Activated T-helper 1 cell treated with Interleukin-2 at 50 U/mL for 16 hours (primary cell): ENCODE data around the gene SCO2.

Experiments
- DNase-seq: peaks from one replicate; pipeline ENCODE4 v3.0.0-alpha.2; 2020; ENCODE audit warnings: low read depth

SCO2 gene

GRCh38 chr22:50498322-50498890, 27.0 kb downstream of the SCO2 start:
- peak; percentile 41 for DNase-seq

DNA sequence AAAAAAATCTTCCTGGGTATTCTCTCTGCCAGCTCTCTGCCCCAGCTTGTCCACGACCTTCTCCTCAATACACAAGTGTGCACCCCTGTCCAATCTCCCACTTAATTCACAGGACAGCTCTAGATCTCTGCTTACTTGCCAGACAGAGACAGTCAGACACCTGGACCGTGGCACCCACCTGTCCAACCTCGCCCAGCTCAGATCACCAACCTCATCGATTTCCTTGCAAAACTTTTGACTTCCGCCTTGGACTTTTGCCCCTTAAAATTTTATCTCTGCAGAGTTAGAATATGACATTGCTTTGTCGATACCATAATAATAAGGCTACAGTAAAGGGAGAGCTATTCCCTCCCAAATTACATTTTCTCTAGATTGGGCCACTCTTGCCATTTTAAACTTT, 28.3 kb downstream of the SCO2 start:
- no peak for DNase-seq

DNA sequence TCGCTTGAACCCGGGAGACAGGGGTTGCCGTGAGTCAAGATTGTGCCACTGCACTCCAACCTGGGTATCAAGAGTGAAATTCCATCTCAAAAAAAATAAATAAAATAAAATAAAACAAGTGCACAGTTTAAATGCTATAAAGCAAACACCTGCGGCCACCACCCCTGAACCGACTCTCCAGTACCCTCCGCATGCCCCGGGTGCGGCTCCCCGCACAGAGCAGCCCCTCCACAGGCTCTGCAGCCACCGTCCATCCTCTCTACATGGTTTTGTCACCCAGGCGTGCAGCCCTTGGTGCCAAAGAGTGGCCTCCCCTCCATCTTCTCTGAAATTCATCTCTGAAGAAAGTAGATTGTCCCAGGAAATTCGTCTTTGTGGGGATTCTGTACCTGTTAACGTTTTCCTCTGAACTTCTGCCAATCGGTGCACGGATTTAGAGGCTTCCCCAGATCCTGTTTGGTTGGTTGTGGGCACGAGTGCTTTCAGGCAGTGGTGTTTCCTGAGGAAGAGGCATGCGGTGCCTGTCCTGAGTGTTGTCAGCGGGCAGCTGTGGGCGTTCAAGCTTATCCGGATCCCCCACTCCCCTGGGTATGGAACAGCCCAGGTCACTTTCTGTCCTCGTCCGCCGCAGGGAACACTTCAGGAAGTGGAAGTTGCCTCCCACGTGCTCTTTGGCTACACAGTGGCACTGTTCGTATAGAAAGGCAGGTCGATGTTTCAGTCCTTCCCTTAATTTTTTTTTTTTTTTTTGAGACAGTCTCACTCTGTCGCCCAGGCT, 34.7 kb downstream of the SCO2 start:
- no peak for DNase-seq

- no peak for DNase-seq
Measured at GRCh38 chr22:50489363-50490243, 35.8 kb downstream of the SCO2 start.

DNA sequence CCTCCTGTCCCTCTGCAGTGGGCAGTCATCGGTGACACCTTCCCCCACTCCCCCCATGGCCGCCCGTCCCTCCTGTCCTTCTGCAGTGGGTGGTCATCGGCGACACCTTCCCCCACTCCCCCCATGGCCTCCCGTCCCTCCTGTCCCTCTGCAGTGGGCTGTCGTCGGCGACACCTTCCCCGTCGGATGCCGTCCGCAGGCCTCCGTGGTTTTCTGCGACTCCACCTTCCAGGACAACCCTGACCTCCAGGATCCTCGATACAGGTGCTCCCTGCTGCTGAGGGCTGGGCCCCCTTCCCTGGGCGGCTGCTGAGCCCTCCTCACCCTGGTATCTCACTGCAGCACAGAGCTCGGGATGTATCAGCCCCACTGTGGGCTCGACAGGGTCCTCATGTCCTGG, 36.5 kb downstream of the SCO2 start:
- no peak for DNase-seq

DNA sequence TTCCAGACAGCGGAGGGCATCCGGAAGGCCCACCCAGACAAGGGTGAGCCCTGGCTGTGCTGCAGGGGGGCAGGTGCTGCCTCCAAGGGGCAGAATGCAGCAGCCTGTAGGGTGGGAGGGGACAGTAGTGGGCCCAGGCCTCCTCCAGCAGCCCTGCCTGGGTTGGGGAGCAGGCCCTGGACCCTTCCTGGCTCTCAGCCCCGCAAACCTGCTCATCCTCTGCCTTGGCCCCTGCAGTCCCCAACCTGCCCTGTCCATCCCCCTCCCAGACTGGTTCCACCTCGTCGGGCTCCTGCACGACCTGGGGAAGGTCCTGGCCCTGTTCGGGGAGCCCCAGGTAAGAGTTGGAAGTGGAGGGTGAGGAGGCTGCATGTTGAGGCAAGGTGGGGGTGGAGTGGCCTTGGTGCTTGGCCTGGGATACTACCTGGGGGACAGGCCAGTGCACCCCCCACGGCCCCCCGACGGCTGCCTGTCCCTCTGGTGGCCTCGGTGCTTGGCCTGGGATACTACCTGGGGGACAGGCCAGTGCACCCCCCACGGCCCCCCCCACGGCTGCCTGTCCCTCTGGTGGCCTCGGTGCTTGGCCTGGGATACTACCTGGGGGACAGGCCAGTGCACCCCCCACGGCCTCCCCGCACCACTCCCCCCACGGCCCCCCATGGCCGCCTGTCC, 37.3 kb downstream of the SCO2 start:
- no peak for DNase-seq

DNA sequence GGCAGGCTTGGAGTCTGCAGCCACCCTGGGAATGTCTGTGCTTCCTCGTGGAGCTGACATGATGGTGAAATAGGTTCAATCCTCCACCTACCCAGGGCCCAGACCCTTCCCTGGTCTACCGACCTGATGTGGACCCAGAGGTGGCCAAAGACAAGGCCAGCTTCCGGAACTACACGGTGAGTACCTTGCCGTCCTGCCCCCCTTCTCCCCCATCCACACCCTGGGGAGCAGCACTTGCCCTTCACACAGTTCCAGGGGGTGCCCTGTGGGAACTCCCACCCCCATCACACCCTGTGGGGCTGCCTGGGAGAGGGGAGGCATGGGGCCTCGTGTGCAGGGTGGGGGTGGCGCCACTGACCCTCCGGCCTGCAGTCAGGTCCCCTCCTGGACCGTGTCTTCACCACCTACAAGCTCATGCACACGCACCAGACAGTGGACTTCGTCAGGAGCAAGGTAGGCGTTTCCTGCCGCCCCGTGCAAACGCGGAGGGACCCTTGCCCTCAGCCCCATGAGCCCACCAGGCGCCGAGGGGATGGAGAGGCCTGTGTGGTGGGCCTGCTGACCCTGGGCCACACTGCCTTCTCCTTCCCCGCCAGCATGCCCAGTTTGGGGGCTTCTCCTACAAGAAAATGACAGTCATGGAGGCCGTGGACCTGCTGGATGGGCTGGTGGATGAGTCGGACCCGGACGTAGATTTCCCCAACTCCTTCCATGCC, 38.0 kb downstream of the SCO2 start:
- DNase-seq, result no peak

GRCh38 chr22:50486561-50487289, 38.7 kb downstream of the SCO2 start, which contains the start of gene MIOX:
Gene MIOX (plus strand): TSS chr22:50486859. CDS start chr22:50486898, 39 bp downstream.
- DNase-seq, result no peak

GRCh38 chr22:50485221-50486131, 39.9 kb downstream of the SCO2 start:
- no peak for DNase-seq

- DNase-seq, result no peak
Measured at GRCh38 chr22:50483977-50484853, 41.2 kb downstream of the SCO2 start.

GRCh38 chr22:50483556-50483955, 41.8 kb downstream of the SCO2 start:
- DNase-seq, result no peak

DNA sequence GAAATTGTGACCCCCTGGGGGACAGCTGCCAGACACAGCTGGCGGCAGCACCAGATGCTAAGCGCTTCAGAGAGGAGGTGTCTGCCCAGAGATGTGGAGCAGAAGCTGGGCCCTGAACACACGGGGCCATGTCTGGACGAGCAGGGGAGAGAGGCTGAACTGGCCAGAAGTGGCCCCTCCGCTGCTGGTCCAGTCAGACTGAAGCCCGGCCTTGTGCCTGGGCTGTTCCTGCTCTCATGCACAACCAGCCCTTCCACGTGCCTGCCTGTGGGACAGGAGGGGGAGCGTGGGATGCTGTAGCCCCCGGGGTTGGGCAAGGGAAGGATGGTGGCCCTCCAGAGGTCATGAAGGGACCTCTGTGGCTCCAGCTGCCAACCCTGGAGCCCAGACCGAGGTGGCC, 42.3 kb downstream of the SCO2 start:
- DNase-seq, result no peak

DNA sequence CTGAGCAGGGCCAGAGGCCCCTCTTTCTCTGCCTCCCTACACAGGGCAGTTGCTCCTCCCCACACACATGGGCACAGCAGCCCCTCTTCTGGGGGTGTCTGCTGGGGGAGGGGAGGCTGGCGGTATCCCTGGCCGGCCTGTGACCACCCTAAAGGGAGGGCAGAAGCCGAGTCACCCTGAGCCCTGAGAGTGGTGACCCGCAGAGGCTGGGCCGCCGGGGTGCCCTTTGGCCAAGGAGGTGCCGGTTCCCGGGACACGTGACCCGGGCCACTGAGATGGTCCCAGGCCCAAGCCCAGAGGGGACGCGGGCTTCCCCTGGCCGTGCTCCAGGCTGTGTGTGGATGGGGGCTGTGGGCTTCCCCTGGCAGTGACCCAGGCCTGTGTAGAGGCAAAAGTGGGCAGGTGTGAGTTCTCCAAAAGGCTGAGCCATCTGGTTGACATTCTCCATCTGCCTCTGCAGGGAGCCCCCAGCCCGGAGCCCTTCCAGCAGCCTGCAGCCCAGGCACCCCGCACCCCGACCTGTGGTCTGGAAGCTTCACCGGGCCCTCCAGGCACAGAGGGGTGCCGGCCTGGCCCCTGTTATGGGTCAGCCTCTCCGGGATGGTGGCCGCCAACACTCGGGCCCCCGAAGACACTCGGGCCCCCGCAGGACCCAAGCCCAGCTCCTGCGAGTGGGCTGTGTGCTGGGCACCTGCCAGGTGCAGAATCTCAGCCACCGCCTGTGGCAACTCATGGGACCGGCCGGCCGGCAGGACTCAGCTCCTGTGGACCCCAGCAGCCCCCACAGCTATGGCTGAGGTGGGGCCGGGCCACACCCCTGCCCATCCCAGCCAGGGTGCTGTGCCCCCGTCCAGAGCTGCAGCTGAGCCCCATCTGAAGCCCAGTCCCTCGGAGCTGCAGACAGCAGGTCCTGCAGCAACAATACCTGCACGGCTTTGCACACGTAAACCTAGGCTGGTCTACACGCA, 43.0 kb downstream of the SCO2 start:
- DNase-seq, result no peak

DNA sequence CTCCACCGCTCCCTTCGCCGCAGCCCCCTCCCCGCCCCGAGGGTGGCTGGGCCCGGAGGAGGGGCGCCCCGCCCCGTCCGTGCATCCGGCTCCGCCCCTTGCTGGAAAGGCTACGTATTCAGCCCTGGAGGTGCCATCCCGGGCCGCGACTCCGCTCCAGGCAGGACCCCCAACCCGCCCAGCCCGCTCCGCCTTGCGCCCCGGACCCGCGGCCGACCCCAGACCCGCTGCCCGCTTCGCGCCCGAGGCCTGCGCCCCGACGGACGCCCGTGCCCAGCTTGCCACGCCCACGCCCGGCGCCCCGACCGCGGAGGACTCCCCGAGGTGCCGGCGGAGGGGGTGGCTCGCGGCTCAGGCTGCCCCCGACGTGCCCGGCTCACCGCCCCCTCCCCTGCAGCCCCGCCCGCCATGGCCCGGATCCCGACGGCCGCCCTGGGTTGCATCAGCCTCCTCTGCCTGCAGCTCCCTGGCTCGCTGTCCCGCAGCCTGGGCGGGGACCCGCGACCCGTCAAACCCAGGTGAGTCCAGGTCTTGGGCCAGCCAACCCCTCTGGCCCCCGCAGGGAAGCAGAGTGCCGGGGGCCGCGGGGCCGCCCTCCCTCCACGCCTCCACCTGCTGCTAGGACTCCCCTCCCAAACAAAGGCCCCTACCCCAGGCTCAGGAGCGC, 43.8 kb downstream of the SCO2 start, which contains the start of gene ADM2:
TSS of gene ADM2 (plus strand) at position 104 of the 667 bp plus-strand sequence. CDS start at position 409, 305 bp downstream.
- DNase-seq, result peak; percentile 51

GRCh38 chr22:50481045-50481439, 44.4 kb downstream of the SCO2 start:
- DNase-seq, result no peak

DNA sequence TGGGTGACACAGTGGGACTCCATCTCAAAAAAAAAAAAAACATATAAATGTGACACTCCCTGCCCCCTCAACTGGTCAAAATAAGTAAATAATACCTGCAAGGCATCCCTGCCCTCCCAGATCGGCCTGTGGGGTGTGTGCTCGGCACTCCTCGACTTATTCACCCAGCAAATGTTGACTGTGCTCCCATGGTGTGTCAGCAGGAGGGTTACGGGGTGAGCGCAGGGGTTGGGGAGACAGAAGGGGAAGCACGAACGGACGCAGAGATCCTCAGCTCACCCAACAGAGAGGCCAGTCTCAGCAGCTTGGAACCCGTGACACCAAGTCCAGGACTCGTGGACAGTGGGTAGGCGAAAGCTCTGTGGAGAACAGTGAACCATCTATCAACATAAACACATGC, 45.7 kb downstream of the SCO2 start:
- DNase-seq, result no peak

- DNase-seq, result no peak
Measured at GRCh38 chr22:50477923-50478322, 47.5 kb downstream of the SCO2 start.
